Endothelial cell of umbilical vein (primary cell): ENCODE data around the gene VAV3. TPM values are rescaled to one million over a fixed set of nuclear protein-coding genes. Genes with fewer than 3 reads are reported as not detected.

Source experiments
- BruUV-seq: library from RNA; stranded (reverse); fragments of 400-500 nt; replicated peaks from 2 replicates; lab custom pipeline; 2021; lab: Mats Ljungman, UMichigan
- CTCF ChIA-PET: fragments of 300-600, 350-600 bp; sonication (Branson Sonifier 250); formaldehyde crosslinking; loops from one replicate; lab custom pipeline; 2021; ENCODE audit warnings: antibody characterized with exemption, inconsistent platforms; lab: Charles Lee
- POLR2A ChIA-PET: fragments of 300-600, 350-600 bp; sonication (Branson Sonifier 250); formaldehyde crosslinking; loops from one replicate; lab custom pipeline; 2021; ENCODE audit warnings: antibody characterized with exemption, inconsistent platforms; lab: Charles Lee
- DNase-seq: peaks from one replicate; pipeline ENCODE4 v3.0.0-alpha.2; 2011; ENCODE audit warnings: low read depth, low spot score
- FAIRE-seq: peaks from 2 replicates; lab custom pipeline; 2011; peaks lifted over from hg19 to GRCh38; lab: Jason Lieb, UNC
- H2AFZ ChIP-seq: 2 replicates; pipeline ENCODE4 v1.6.0; 2012; ENCODE audit warnings: low read depth, low read length, control low read depth, inconsistent platforms
- H3K27ac ChIP-seq: 2 replicates; pipeline ENCODE4 v1.5.1; 2011; ENCODE audit warnings: low read depth, mild to moderate bottlenecking, control low read depth, low read length, moderate library complexity; ENCODE audit not compliant: insufficient read depth
- H3K27me3 ChIP-seq, 2 experiments: 2 replicates each; pipeline versions ENCODE4 v1.6.0 to v1.6.1; 2011; ENCODE audit warnings: low read length in 2 of 2, mixed read lengths in 1 of 2; ENCODE audit not compliant: control insufficient read depth in 2 of 2, insufficient read depth in 2 of 2
- H3K36me3 ChIP-seq, 2 experiments: 2 replicates in 1 of 2; 3 replicates in 1 of 2; pipeline ENCODE4 v1.5.1; 2011; ENCODE audit warnings: low read length in 2 of 2, mild to moderate bottlenecking in 1 of 2, moderate library complexity in 1 of 2; ENCODE audit not compliant: control insufficient read depth in 2 of 2, insufficient read depth in 2 of 2; ENCODE audit errors: extremely low read depth in 1 of 2
- H3K4me1 ChIP-seq: 3 replicates; pipeline ENCODE4 v1.5.1; 2011; ENCODE audit warnings: mild to moderate bottlenecking, low read length; ENCODE audit not compliant: control insufficient read depth, insufficient read depth; ENCODE audit errors: extremely low read depth
- H3K4me2 ChIP-seq: 2 replicates; pipeline ENCODE4 v1.6.1; 2011; ENCODE audit warnings: low read length, control low read depth, mixed read lengths; ENCODE audit not compliant: insufficient read depth
- H3K4me3 ChIP-seq, 3 experiments: fragments of 200-600 bp in 1 of 3; sonication (generic), shearing (Covaris generic) in 1 of 3; replicated peaks in 1 of 3; 2 replicates each; pipeline ENCODE4 v1.5.1; 2011 to 2016; ENCODE audit warnings: control low read depth in 3 of 3, low read length in 3 of 3, mild to moderate bottlenecking in 2 of 3, inconsistent platforms in 1 of 3, low read depth in 1 of 3, moderate library complexity in 1 of 3; ENCODE audit not compliant: insufficient read depth in 1 of 3
- H3K79me2 ChIP-seq: 2 replicates; pipeline ENCODE4 v1.6.0; 2012; ENCODE audit warnings: low read length, inconsistent platforms; ENCODE audit not compliant: control insufficient read depth, insufficient read depth
- H3K9ac ChIP-seq: replicated peaks from 2 replicates; pipeline ENCODE3; 2011; ENCODE audit warnings: low read length, control low read depth; ENCODE audit not compliant: insufficient read depth; ENCODE audit errors: extremely low read depth
- H3K9me1 ChIP-seq: replicated peaks from 3 replicates; pipeline ENCODE4 v1.6.0; 2011; ENCODE audit warnings: mild to moderate bottlenecking, low read length; ENCODE audit not compliant: control insufficient read depth, insufficient read depth; ENCODE audit errors: extremely low read depth
- H3K9me3 ChIP-seq: replicated peaks from 2 replicates; pipeline ENCODE4 v1.5.1; 2012; ENCODE audit warnings: low read length, inconsistent platforms; ENCODE audit not compliant: control insufficient read depth, insufficient read depth
- H4K20me1 ChIP-seq: replicated peaks from 2 replicates; pipeline ENCODE3; 2011; ENCODE audit warnings: mild to moderate bottlenecking, low read length; ENCODE audit not compliant: control insufficient read depth, insufficient read depth; ENCODE audit errors: extremely low read depth
- CTCF ChIP-seq, 2 donors: IDR thresholded peaks; 1 replicate in 1 of 2; 2 replicates in 1 of 2; pipeline ENCODE4 v1.5.1; 2011; ENCODE audit warnings: low read length in 2 of 2, mild to moderate bottlenecking in 2 of 2, moderate library complexity in 2 of 2, control low read depth in 1 of 2, inconsistent platforms in 1 of 2, low read depth in 1 of 2; ENCODE audit not compliant: insufficient read depth in 1 of 2; ENCODE audit errors: extremely low read depth in 1 of 2
- EZH2 ChIP-seq: IDR thresholded peaks from 2 replicates; pipeline ENCODE4 v1.6.1; 2012; ENCODE audit warnings: borderline replicate concordance, low read depth, mild to moderate bottlenecking, moderate library complexity, low read length, inconsistent platforms; ENCODE audit not compliant: severe bottlenecking
- FOS ChIP-seq: IDR thresholded peaks from 2 replicates; pipeline ENCODE4 v1.6.1; 2011; ENCODE audit warnings: mild to moderate bottlenecking, low read length, moderate library complexity, borderline replicate concordance; ENCODE audit not compliant: insufficient read depth
- GATA2 ChIP-seq: IDR thresholded peaks from 2 replicates; pipeline ENCODE4 v1.7.0; 2011; ENCODE audit warnings: low read depth, mild to moderate bottlenecking, moderate library complexity, mixed read lengths, low read length; ENCODE audit not compliant: insufficient read length, insufficient read depth
- JUN ChIP-seq: IDR thresholded peaks from 2 replicates; pipeline ENCODE4 v1.6.1; 2011; ENCODE audit warnings: borderline replicate concordance, low read depth; ENCODE audit not compliant: insufficient read length, insufficient read depth
- MYC ChIP-seq: IDR thresholded peaks from one replicate; pipeline ENCODE4 v1.6.1; 2011; ENCODE audit warnings: mild to moderate bottlenecking, low read depth, low read length
- POLR2A ChIP-seq: IDR thresholded peaks from 2 replicates; pipeline ENCODE4 v1.6.1; 2012; ENCODE audit warnings: low read depth, mild to moderate bottlenecking, control low read depth, low read length
- POLR2AphosphoS5 ChIP-seq: IDR thresholded peaks from 2 replicates; pipeline ENCODE4 v1.6.1; 2012; ENCODE audit warnings: low read depth, mild to moderate bottlenecking, control low read depth, low read length, moderate library complexity; ENCODE audit not compliant: insufficient read depth
- dilution Hi-C: fragments of 300-500 bp; cut with MboI; formaldehyde crosslinking; loops from one replicate; pipeline ENCODE4 v1.15.0; 2019; ENCODE audit warnings: low sequenced_read_pairs; ENCODE audit not compliant: extremely low pct_ligation_motif_present
- intact Hi-C: fragments of 100-400 bp; cut with micrococcal nuclease; formaldehyde crosslinking; loops from one replicate; pipeline ENCODE4 v1.10.0; 2022
- polyA plus RNA-seq, 4 experiments: library from polyadenylated mRNA; depleted of rRNA in 3 of 4; stranded (reverse) in 3 of 4; unstranded in 1 of 4; fragments of >200 nt; gene quantifications; 2 replicates each; pipeline versions ENCODE4 v1.2.1 to v1.2.3, GENCODE V29; 2011 to 2012; ENCODE audit warnings: missing spikeins in 1 of 4
- total RNA-seq: library from RNA; stranded (reverse); gene quantifications from 2 replicates; pipeline ENCODE4 v1.2.3, GENCODE V29; 2021
- TF ChIP-seq, protein P1 (sequence below): IDR thresholded peaks from 2 replicates; pipeline ENCODE4 v1.6.1; 2011; ENCODE audit not compliant: insufficient read depth, insufficient read length

VAV3 gene
- total and polyA plus RNA-seq, 2 donors (not counting 3 experiments of a cell fraction or from before 2014, with no cell fraction given), result 0.18 to 1.5 TPM

GRCh38 chr1:107727866-107728265 is 237.1 kb downstream of the VAV3 start:
- Histone ChIP-seq H3K9me3 (no peaks in the 10 kb centered on the region), H3K9me1 (no peaks in the 10 kb centered on the region), H3K9ac (no peak overlapping the region), H4K20me1 (no peaks in the 10 kb centered on the region), H3K4me1 (no peaks in the 10 kb centered on the region), H3K4me2 (no peak overlapping the region), H3K4me3 (no peak overlapping the region), H3K79me2 (no peaks in the 10 kb centered on the region), H3K36me3 (no peaks in the 10 kb centered on the region), H3K27ac (no peak overlapping the region), H3K27me3 (no peaks in the 10 kb centered on the region), H2AFZ (no peak overlapping the region)
- dilution Hi-C loops (no loop called here), intact Hi-C loops (no loop called here)
- POLR2A ChIA-PET, result no interaction called here
- no peak for DNase-seq
- TF ChIP-seq JUN (no peak), POLR2AphosphoS5 (no peak), CTCF (IDR thresholded peaks at IDR 0.05; ENCODE audit: extremely low read depth in 1 of 2, insufficient read depth in 1 of 2, low read depth in 1 of 2, low read length in 2 of 2) (no peak), EZH2 (no peak), POLR2A (no peak), MYC (no peak), GATA2 (no peak), FOS (no peak)
- TF ChIP-seq, protein P1, sequence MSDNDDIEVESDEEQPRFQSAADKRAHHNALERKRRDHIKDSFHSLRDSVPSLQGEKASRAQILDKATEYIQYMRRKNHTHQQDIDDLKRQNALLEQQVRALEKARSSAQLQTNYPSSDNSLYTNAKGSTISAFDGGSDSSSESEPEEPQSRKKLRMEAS, result no peak
- CTCF ChIA-PET, result no interaction called here
- no TSS peak for BruUV-seq
- no peak for FAIRE-seq
